Endothelial cell of umbilical vein (primary cell): ENCODE measurements around the gene DXO. TPM values are rescaled to one million over a fixed set of nuclear protein-coding genes. Genes with fewer than 3 reads are reported as not detected.

Source experiments
- BruUV-seq: library from RNA; stranded (reverse); fragments of 400-500 nt; replicated peaks from 2 replicates; lab custom pipeline; 2021; lab: Mats Ljungman, UMichigan
- CTCF ChIA-PET: fragments of 300-600, 350-600 bp; sonication (Branson Sonifier 250); formaldehyde crosslinking; loops from one replicate; lab custom pipeline; 2021; ENCODE audit warnings: antibody characterized with exemption, inconsistent platforms; lab: Charles Lee
- POLR2A ChIA-PET: fragments of 300-600, 350-600 bp; sonication (Branson Sonifier 250); formaldehyde crosslinking; loops from one replicate; lab custom pipeline; 2021; ENCODE audit warnings: antibody characterized with exemption, inconsistent platforms; lab: Charles Lee
- DNase-seq: peaks from one replicate; pipeline ENCODE4 v3.0.0-alpha.2; 2011; ENCODE audit warnings: low read depth, low spot score
- FAIRE-seq: peaks from 2 replicates; lab custom pipeline; 2011; peaks lifted over from hg19 to GRCh38; lab: Jason Lieb, UNC
- H2AFZ ChIP-seq: 2 replicates; pipeline ENCODE4 v1.6.0; 2012; ENCODE audit warnings: low read depth, low read length, control low read depth, inconsistent platforms
- H3K27ac ChIP-seq: 2 replicates; pipeline ENCODE4 v1.5.1; 2011; ENCODE audit warnings: low read depth, mild to moderate bottlenecking, control low read depth, low read length, moderate library complexity; ENCODE audit not compliant: insufficient read depth
- H3K27me3 ChIP-seq, 2 experiments: 2 replicates each; pipeline versions ENCODE4 v1.6.0 to v1.6.1; 2011; ENCODE audit warnings: low read length in 2 of 2, mixed read lengths in 1 of 2; ENCODE audit not compliant: control insufficient read depth in 2 of 2, insufficient read depth in 2 of 2
- H3K36me3 ChIP-seq, 2 experiments: 2 replicates in 1 of 2; 3 replicates in 1 of 2; pipeline ENCODE4 v1.5.1; 2011; ENCODE audit warnings: low read length in 2 of 2, mild to moderate bottlenecking in 1 of 2, moderate library complexity in 1 of 2; ENCODE audit not compliant: control insufficient read depth in 2 of 2, insufficient read depth in 2 of 2; ENCODE audit errors: extremely low read depth in 1 of 2
- H3K4me1 ChIP-seq: 3 replicates; pipeline ENCODE4 v1.5.1; 2011; ENCODE audit warnings: mild to moderate bottlenecking, low read length; ENCODE audit not compliant: control insufficient read depth, insufficient read depth; ENCODE audit errors: extremely low read depth
- H3K4me2 ChIP-seq: 2 replicates; pipeline ENCODE4 v1.6.1; 2011; ENCODE audit warnings: low read length, control low read depth, mixed read lengths; ENCODE audit not compliant: insufficient read depth
- H3K4me3 ChIP-seq, 3 experiments: fragments of 200-600 bp in 1 of 3; sonication (generic), shearing (Covaris generic) in 1 of 3; replicated peaks in 1 of 3; 2 replicates each; pipeline ENCODE4 v1.5.1; 2011 to 2016; ENCODE audit warnings: control low read depth in 3 of 3, low read length in 3 of 3, mild to moderate bottlenecking in 2 of 3, inconsistent platforms in 1 of 3, low read depth in 1 of 3, moderate library complexity in 1 of 3; ENCODE audit not compliant: insufficient read depth in 1 of 3
- H3K79me2 ChIP-seq: 2 replicates; pipeline ENCODE4 v1.6.0; 2012; ENCODE audit warnings: low read length, inconsistent platforms; ENCODE audit not compliant: control insufficient read depth, insufficient read depth
- H3K9ac ChIP-seq: replicated peaks from 2 replicates; pipeline ENCODE3; 2011; ENCODE audit warnings: low read length, control low read depth; ENCODE audit not compliant: insufficient read depth; ENCODE audit errors: extremely low read depth
- H3K9me1 ChIP-seq: replicated peaks from 3 replicates; pipeline ENCODE4 v1.6.0; 2011; ENCODE audit warnings: mild to moderate bottlenecking, low read length; ENCODE audit not compliant: control insufficient read depth, insufficient read depth; ENCODE audit errors: extremely low read depth
- H3K9me3 ChIP-seq: replicated peaks from 2 replicates; pipeline ENCODE4 v1.5.1; 2012; ENCODE audit warnings: low read length, inconsistent platforms; ENCODE audit not compliant: control insufficient read depth, insufficient read depth
- H4K20me1 ChIP-seq: replicated peaks from 2 replicates; pipeline ENCODE3; 2011; ENCODE audit warnings: mild to moderate bottlenecking, low read length; ENCODE audit not compliant: control insufficient read depth, insufficient read depth; ENCODE audit errors: extremely low read depth
- EZH2 ChIP-seq: IDR thresholded peaks from 2 replicates; pipeline ENCODE4 v1.6.1; 2012; ENCODE audit warnings: borderline replicate concordance, low read depth, mild to moderate bottlenecking, moderate library complexity, low read length, inconsistent platforms; ENCODE audit not compliant: severe bottlenecking
- FOS ChIP-seq: IDR thresholded peaks from 2 replicates; pipeline ENCODE4 v1.6.1; 2011; ENCODE audit warnings: mild to moderate bottlenecking, low read length, moderate library complexity, borderline replicate concordance; ENCODE audit not compliant: insufficient read depth
- GATA2 ChIP-seq: IDR thresholded peaks from 2 replicates; pipeline ENCODE4 v1.7.0; 2011; ENCODE audit warnings: low read depth, mild to moderate bottlenecking, moderate library complexity, mixed read lengths, low read length; ENCODE audit not compliant: insufficient read length, insufficient read depth
- JUN ChIP-seq: IDR thresholded peaks from 2 replicates; pipeline ENCODE4 v1.6.1; 2011; ENCODE audit warnings: borderline replicate concordance, low read depth; ENCODE audit not compliant: insufficient read length, insufficient read depth
- MYC ChIP-seq: IDR thresholded peaks from one replicate; pipeline ENCODE4 v1.6.1; 2011; ENCODE audit warnings: mild to moderate bottlenecking, low read depth, low read length
- POLR2A ChIP-seq: IDR thresholded peaks from 2 replicates; pipeline ENCODE4 v1.6.1; 2012; ENCODE audit warnings: low read depth, mild to moderate bottlenecking, control low read depth, low read length
- POLR2AphosphoS5 ChIP-seq: IDR thresholded peaks from 2 replicates; pipeline ENCODE4 v1.6.1; 2012; ENCODE audit warnings: low read depth, mild to moderate bottlenecking, control low read depth, low read length, moderate library complexity; ENCODE audit not compliant: insufficient read depth
- dilution Hi-C: fragments of 300-500 bp; cut with MboI; formaldehyde crosslinking; loops from one replicate; pipeline ENCODE4 v1.15.0; 2019; ENCODE audit warnings: low sequenced_read_pairs; ENCODE audit not compliant: extremely low pct_ligation_motif_present
- intact Hi-C: fragments of 100-400 bp; cut with micrococcal nuclease; formaldehyde crosslinking; loops from one replicate; pipeline ENCODE4 v1.10.0; 2022
- polyA plus RNA-seq, 4 experiments: library from polyadenylated mRNA; depleted of rRNA in 3 of 4; stranded (reverse) in 3 of 4; unstranded in 1 of 4; fragments of >200 nt; gene quantifications; 2 replicates each; pipeline versions ENCODE4 v1.2.1 to v1.2.3, GENCODE V29; 2011 to 2012; ENCODE audit warnings: missing spikeins in 1 of 4
- total RNA-seq: library from RNA; stranded (reverse); gene quantifications from 2 replicates; pipeline ENCODE4 v1.2.3, GENCODE V29; 2021
- TF ChIP-seq, protein P1 (sequence below): IDR thresholded peaks from 2 replicates; pipeline ENCODE4 v1.6.1; 2011; ENCODE audit not compliant: insufficient read depth, insufficient read length
- TF ChIP-seq, protein P2 (sequence below), 2 donors: IDR thresholded peaks; 1 replicate in 1 of 2; 2 replicates in 1 of 2; pipeline ENCODE4 v1.5.1; 2011; ENCODE audit warnings: low read length in 2 of 2, mild to moderate bottlenecking in 2 of 2, moderate library complexity in 2 of 2, control low read depth in 1 of 2, inconsistent platforms in 1 of 2, low read depth in 1 of 2; ENCODE audit not compliant: insufficient read depth in 1 of 2; ENCODE audit errors: extremely low read depth in 1 of 2

The DXO gene
- total and polyA plus RNA-seq, 2 donors (not counting 3 experiments of a cell fraction or from before 2014, with no cell fraction given): 20.7 to 34.9 TPM

DNA sequence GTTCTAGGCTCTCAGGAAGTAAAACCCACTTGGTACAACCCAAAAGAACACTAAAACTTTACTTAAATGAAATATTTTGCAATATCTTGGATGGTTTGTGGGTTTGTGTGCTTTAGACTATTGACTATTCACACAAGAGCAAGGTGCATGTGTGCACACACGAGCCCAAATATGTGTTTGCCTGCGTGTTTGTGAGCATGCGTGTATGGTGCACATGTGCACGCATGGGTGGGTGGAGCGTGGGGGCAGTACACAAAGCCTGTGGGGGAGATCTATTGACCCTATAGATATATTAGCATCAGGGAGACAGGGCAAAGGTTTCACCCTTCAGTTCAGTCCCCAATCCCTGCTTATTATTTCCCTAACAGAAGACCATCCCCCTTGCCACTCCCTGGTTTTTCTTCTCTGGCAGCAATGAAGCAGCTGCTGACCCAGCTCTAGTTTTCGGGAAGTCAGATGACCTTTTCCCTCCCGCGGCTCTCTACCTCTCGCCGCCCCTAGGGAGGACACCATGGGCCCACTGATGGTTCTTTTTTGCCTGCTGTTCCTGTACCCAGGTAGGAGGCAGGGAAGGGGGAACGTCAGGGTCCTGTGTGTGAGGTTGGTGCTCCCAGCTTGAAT, 44.6 kb downstream of the DXO start, which contains the start of gene C2:
Gene C2 (plus strand): TSS at position 476 of the 621 bp plus-strand sequence. CDS start 36 bp downstream, at position 512.
- H3K79me2 ChIP-seq: no peaks in the 10 kb centered on the region
- ChIA-PET POLR2A (no interaction called here), CTCF (interaction anchor here (1.0 kb wide), 1 partner anchor 25 kb away, joined by 4 read pairs; no protein-coding TSS in a partner anchor)
- H3K4me1 ChIP-seq: no peaks in the 10 kb centered on the region
- BruUV-seq: no TSS peak
- H3K36me3 ChIP-seq: no peaks in the 10 kb centered on the region
- H4K20me1 ChIP-seq: no peaks in the 10 kb centered on the region
- H3K4me3 ChIP-seq: no peak within 1 kb of the TSS
- H3K27ac ChIP-seq: no peak within 1 kb of the TSS
- TF ChIP-seq, protein P1, sequence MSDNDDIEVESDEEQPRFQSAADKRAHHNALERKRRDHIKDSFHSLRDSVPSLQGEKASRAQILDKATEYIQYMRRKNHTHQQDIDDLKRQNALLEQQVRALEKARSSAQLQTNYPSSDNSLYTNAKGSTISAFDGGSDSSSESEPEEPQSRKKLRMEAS: no peak
- TF ChIP-seq MYC (no peak), FOS (no peak), POLR2A (no peak), JUN (no peak), GATA2 (no peak), EZH2 (no peak), POLR2AphosphoS5 (no peak)
- TF ChIP-seq, protein P2, sequence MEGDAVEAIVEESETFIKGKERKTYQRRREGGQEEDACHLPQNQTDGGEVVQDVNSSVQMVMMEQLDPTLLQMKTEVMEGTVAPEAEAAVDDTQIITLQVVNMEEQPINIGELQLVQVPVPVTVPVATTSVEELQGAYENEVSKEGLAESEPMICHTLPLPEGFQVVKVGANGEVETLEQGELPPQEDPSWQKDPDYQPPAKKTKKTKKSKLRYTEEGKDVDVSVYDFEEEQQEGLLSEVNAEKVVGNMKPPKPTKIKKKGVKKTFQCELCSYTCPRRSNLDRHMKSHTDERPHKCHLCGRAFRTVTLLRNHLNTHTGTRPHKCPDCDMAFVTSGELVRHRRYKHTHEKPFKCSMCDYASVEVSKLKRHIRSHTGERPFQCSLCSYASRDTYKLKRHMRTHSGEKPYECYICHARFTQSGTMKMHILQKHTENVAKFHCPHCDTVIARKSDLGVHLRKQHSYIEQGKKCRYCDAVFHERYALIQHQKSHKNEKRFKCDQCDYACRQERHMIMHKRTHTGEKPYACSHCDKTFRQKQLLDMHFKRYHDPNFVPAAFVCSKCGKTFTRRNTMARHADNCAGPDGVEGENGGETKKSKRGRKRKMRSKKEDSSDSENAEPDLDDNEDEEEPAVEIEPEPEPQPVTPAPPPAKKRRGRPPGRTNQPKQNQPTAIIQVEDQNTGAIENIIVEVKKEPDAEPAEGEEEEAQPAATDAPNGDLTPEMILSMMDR (IDR thresholded peaks at IDR 0.05; ENCODE audit: extremely low read depth in 1 of 2, insufficient read depth in 1 of 2, low read depth in 1 of 2, low read length in 2 of 2): no peak
- intact Hi-C loops: no loop called here
- DNase-seq (no peak), FAIRE-seq (no peak)
- H3K9me1 ChIP-seq: no peaks in the 10 kb centered on the region
- no peak within 1 kb of the TSS for H3K4me2 ChIP-seq
- dilution Hi-C loops: no loop called here
- no peak within 1 kb of the TSS for H2AFZ ChIP-seq
- H3K27me3 ChIP-seq: peaks cover 9 to 13% of the 10 kb centered on the region in 2 experiments
- H3K9me3 ChIP-seq: no peaks in the 10 kb centered on the region
- no peak within 1 kb of the TSS for H3K9ac ChIP-seq
